HEK293 (cell line): Measurements from ENCODE around the gene ZNF550.
A peak's percentile ranks its signal among the peaks of the same experiment; 100 is the strongest.

Experiments used
- KLF16 ChIP-seq: fragments of 450-650 bp; formaldehyde crosslinking; IDR thresholded peaks from 2 replicates; pipeline ENCODE4 v1.5.1; 2017; ENCODE audit warnings: missing biosample characterization, missing genetic modification characterization
- KLF7 ChIP-seq: fragments of 450-650 bp; formaldehyde crosslinking; IDR thresholded peaks from 2 replicates; pipeline ENCODE4 v1.5.1; 2016; ENCODE audit warnings: missing biosample characterization, missing genetic modification characterization, borderline replicate concordance
- PATZ1 ChIP-seq: fragments of 450-650 bp; formaldehyde crosslinking; IDR thresholded peaks from 2 replicates; pipeline ENCODE4 v1.5.1; 2016; ENCODE audit warnings: missing biosample characterization, missing genetic modification characterization
- SCRT2 ChIP-seq: fragments of 450-650 bp; formaldehyde crosslinking; IDR thresholded peaks from 2 replicates; pipeline ENCODE4 v1.5.1; 2016; ENCODE audit warnings: missing biosample characterization, missing genetic modification characterization
- TRIM28 ChIP-seq: IDR thresholded peaks from 2 replicates; pipeline ENCODE4 v1.6.1; 2011; ENCODE audit warnings: low read length, control low read depth, borderline replicate concordance
- YY1 ChIP-seq: fragments of 450-650 bp; formaldehyde crosslinking; IDR thresholded peaks from 2 replicates; pipeline ENCODE4 v1.5.1; 2018; ENCODE audit warnings: missing biosample characterization, missing genetic modification characterization
- ZNF155 ChIP-seq: fragments of 450-650 bp; formaldehyde crosslinking; IDR thresholded peaks from 2 replicates; pipeline ENCODE4 v1.5.1; 2016; ENCODE audit warnings: missing biosample characterization, missing genetic modification characterization
- ZNF221 ChIP-seq: fragments of 450-650 bp; formaldehyde crosslinking; IDR thresholded peaks from 2 replicates; pipeline ENCODE4 v1.5.1; 2017; ENCODE audit warnings: missing biosample characterization, missing genetic modification characterization, borderline replicate concordance
- ZNF311 ChIP-seq: fragments of 450-650 bp; formaldehyde crosslinking; IDR thresholded peaks from 2 replicates; pipeline ENCODE4 v1.5.1; 2017; ENCODE audit warnings: missing biosample characterization, missing genetic modification characterization, borderline replicate concordance
- ZNF324 ChIP-seq: fragments of 450-650 bp; formaldehyde crosslinking; IDR thresholded peaks from 2 replicates; pipeline ENCODE4 v1.5.1; 2016; ENCODE audit warnings: missing biosample characterization, missing genetic modification characterization
- ZNF350 ChIP-seq: fragments of 450-650 bp; formaldehyde crosslinking; IDR thresholded peaks from 2 replicates; pipeline ENCODE4 v1.5.0; 2017; ENCODE audit warnings: missing biosample characterization, mild to moderate bottlenecking, missing genetic modification characterization
- ZNF362 ChIP-seq: fragments of 450-650 bp; formaldehyde crosslinking; IDR thresholded peaks from 2 replicates; pipeline ENCODE4 v1.5.1; 2016; ENCODE audit warnings: missing biosample characterization, missing genetic modification characterization
- ZNF501 ChIP-seq: fragments of 450-650 bp; formaldehyde crosslinking; IDR thresholded peaks from 2 replicates; pipeline ENCODE4 v1.5.1; 2016; ENCODE audit warnings: missing biosample characterization, missing genetic modification characterization
- ZNF560 ChIP-seq: fragments of 450-650 bp; formaldehyde crosslinking; IDR thresholded peaks from 2 replicates; pipeline ENCODE4 v1.5.1; 2017; ENCODE audit warnings: missing biosample characterization, missing genetic modification characterization, borderline replicate concordance
- ZNF621 ChIP-seq: fragments of 450-650 bp; formaldehyde crosslinking; IDR thresholded peaks from 2 replicates; pipeline ENCODE4 v1.5.1; 2017; ENCODE audit warnings: missing biosample characterization, missing genetic modification characterization
- ZNF626 ChIP-seq: fragments of 450-650 bp; sonication (Bioruptor Pico); formaldehyde crosslinking; IDR thresholded peaks from 2 replicates; pipeline ENCODE4 v1.5.1; 2018; ENCODE audit warnings: missing biosample characterization, missing genetic modification characterization, inconsistent platforms
- ZNF639 ChIP-seq: fragments of 450-650 bp; formaldehyde crosslinking; IDR thresholded peaks from 2 replicates; pipeline ENCODE4 v1.5.1; 2016; ENCODE audit warnings: missing biosample characterization, missing genetic modification characterization
- ZNF677 ChIP-seq: fragments of 450-650 bp; IDR thresholded peaks from 2 replicates; pipeline ENCODE4 v1.5.0; 2018; ENCODE audit warnings: missing biosample characterization, mild to moderate bottlenecking, missing genetic modification characterization, moderate library complexity
- ZNF747 ChIP-seq: fragments of 450-650 bp; formaldehyde crosslinking; IDR thresholded peaks from 2 replicates; pipeline ENCODE4 v1.5.1; 2016; ENCODE audit warnings: missing biosample characterization, missing genetic modification characterization
- ZNF76 ChIP-seq: fragments of 450-650 bp; formaldehyde crosslinking; IDR thresholded peaks from 2 replicates; pipeline ENCODE4; 2016; ENCODE audit warnings: low read depth, missing biosample characterization, missing genetic modification characterization, borderline replicate concordance
- ZNF768 ChIP-seq: fragments of 450-650 bp; formaldehyde crosslinking; IDR thresholded peaks from 2 replicates; pipeline ENCODE4 v1.5.1; 2018; ENCODE audit warnings: missing biosample characterization, mild to moderate bottlenecking, missing genetic modification characterization
- ZNF776 ChIP-seq: fragments of 450-650 bp; formaldehyde crosslinking; IDR thresholded peaks from 2 replicates; pipeline ENCODE4 v1.5.0; 2017; ENCODE audit warnings: missing biosample characterization, missing genetic modification characterization, borderline replicate concordance
- TF ChIP-seq, protein P1 (sequence below): fragments of 450-650 bp; formaldehyde crosslinking; IDR thresholded peaks from 2 replicates; pipeline ENCODE4 v1.5.1; 2016; ENCODE audit warnings: missing biosample characterization, missing genetic modification characterization
- TF ChIP-seq, protein P2 (sequence below): fragments of 450-650 bp; formaldehyde crosslinking; IDR thresholded peaks from 2 replicates; pipeline ENCODE4 v1.5.1; 2016; ENCODE audit warnings: missing biosample characterization, missing genetic modification characterization
- TF ChIP-seq, protein P3 (sequence below): fragments of 450-650 bp; formaldehyde crosslinking; IDR thresholded peaks from 2 replicates; pipeline ENCODE4 v1.5.1; 2017; ENCODE audit warnings: missing biosample characterization, missing genetic modification characterization
- TF ChIP-seq, protein P4 (sequence below): fragments of 450-650 bp; formaldehyde crosslinking; IDR thresholded peaks from 2 replicates; pipeline ENCODE4 v1.5.1; 2017; ENCODE audit warnings: missing biosample characterization, missing genetic modification characterization

ZNF550 gene

GRCh38 chr19:57578487-57579205 lies 19.0 kb upstream of the ZNF550 start, which contains the start of gene ZNF416 (continued):
- TF ChIP-seq, protein P1, sequence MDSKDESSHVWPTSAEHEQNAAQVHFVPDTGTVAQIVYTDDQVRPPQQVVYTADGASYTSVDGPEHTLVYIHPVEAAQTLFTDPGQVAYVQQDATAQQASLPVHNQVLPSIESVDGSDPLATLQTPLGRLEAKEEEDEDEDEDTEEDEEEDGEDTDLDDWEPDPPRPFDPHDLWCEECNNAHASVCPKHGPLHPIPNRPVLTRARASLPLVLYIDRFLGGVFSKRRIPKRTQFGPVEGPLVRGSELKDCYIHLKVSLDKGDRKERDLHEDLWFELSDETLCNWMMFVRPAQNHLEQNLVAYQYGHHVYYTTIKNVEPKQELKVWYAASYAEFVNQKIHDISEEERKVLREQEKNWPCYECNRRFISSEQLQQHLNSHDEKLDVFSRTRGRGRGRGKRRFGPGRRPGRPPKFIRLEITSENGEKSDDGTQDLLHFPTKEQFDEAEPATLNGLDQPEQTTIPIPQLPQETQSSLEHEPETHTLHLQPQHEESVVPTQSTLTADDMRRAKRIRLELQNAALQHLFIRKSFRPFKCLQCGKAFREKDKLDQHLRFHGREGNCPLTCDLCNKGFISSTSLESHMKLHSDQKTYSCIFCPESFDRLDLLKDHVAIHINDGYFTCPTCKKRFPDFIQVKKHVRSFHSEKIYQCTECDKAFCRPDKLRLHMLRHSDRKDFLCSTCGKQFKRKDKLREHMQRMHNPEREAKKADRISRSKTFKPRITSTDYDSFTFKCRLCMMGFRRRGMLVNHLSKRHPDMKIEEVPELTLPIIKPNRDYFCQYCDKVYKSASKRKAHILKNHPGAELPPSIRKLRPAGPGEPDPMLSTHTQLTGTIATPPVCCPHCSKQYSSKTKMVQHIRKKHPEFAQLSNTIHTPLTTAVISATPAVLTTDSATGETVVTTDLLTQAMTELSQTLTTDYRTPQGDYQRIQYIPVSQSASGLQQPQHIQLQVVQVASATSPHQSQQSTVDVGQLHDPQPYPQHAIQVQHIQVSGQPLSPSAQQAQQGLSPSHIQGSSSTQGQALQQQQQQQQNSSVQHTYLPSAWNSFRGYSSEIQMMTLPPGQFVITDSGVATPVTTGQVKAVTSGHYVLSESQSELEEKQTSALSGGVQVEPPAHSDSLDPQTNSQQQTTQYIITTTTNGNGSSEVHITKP (tag by site-specific recombination), result no peak
- TF ChIP-seq ZNF677 (tag by site-specific recombination) (no peak), ZNF639 (no peak), ZNF324 (no peak), ZNF768 (tag by site-specific recombination) (no peak), ZNF155 (tag by site-specific recombination) (no peak), ZNF747 (tag by site-specific recombination) (no peak), KLF7 (tag by site-specific recombination) (no peak), ZNF311 (tag by site-specific recombination) (no peak), ZNF776 (tag by site-specific recombination) (no peak), ZNF76 (tag by site-specific recombination) (peak; percentile 93), ZNF621 (tag by site-specific recombination) (no peak), ZNF626 (no peak), SCRT2 (tag by site-specific recombination) (peak; percentile 80), ZNF501 (tag by site-specific recombination) (no peak), TRIM28 (no peak), ZNF362 (tag by site-specific recombination) (no peak), ZNF350 (no peak), ZNF560 (tag by site-specific recombination) (no peak), YY1 (0 out of 2 replicates have a peak, but pooled peaks have one; percentile 20), ZNF221 (tag by site-specific recombination) (no peak), PATZ1 (tag by site-specific recombination) (no peak), KLF16 (tag by site-specific recombination) (no peak)
- TF ChIP-seq, protein P2, sequence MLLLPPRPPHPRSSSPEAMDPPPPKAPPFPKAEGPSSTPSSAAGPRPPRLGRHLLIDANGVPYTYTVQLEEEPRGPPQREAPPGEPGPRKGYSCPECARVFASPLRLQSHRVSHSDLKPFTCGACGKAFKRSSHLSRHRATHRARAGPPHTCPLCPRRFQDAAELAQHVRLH, result peak; percentile 54
- TF ChIP-seq, protein P3, sequence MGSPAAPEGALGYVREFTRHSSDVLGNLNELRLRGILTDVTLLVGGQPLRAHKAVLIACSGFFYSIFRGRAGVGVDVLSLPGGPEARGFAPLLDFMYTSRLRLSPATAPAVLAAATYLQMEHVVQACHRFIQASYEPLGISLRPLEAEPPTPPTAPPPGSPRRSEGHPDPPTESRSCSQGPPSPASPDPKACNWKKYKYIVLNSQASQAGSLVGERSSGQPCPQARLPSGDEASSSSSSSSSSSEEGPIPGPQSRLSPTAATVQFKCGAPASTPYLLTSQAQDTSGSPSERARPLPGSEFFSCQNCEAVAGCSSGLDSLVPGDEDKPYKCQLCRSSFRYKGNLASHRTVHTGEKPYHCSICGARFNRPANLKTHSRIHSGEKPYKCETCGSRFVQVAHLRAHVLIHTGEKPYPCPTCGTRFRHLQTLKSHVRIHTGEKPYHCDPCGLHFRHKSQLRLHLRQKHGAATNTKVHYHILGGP (tag by site-specific recombination), result no peak
- TF ChIP-seq, protein P4, sequence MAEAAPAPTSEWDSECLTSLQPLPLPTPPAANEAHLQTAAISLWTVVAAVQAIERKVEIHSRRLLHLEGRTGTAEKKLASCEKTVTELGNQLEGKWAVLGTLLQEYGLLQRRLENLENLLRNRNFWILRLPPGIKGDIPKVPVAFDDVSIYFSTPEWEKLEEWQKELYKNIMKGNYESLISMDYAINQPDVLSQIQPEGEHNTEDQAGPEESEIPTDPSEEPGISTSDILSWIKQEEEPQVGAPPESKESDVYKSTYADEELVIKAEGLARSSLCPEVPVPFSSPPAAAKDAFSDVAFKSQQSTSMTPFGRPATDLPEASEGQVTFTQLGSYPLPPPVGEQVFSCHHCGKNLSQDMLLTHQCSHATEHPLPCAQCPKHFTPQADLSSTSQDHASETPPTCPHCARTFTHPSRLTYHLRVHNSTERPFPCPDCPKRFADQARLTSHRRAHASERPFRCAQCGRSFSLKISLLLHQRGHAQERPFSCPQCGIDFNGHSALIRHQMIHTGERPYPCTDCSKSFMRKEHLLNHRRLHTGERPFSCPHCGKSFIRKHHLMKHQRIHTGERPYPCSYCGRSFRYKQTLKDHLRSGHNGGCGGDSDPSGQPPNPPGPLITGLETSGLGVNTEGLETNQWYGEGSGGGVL (tag by site-specific recombination), result no peak
